Vagina (tissue), 2 donors: ENCODE measurements around the gene KRT1.

ENCODE experiments used
- POLR2AphosphoS5 ChIP-seq, 2 donors: sonication (generic); formaldehyde crosslinking; IDR thresholded peaks; one replicate each; pipeline ENCODE4 v1.9.0; 2017; ENCODE audit warnings: antibody characterized with exemption in 2 of 2, mild to moderate bottlenecking in 2 of 2, low read depth in 1 of 2; ENCODE audit not compliant: insufficient read depth in 1 of 2
- TF ChIP-seq, protein P1 (sequence below), 3 experiments: fragments of 450-650 bp in 2 of 3; fragments of 200-600 bp in 1 of 3; sonication (generic) in 1 of 3; IDR thresholded peaks; one replicate each; pipeline ENCODE4 v1.5.1; 2017 to 2019; ENCODE audit warnings: antibody characterized with exemption in 3 of 3, mild to moderate bottlenecking in 2 of 3, moderate library complexity in 2 of 3

- TF ChIP-seq, protein P1, sequence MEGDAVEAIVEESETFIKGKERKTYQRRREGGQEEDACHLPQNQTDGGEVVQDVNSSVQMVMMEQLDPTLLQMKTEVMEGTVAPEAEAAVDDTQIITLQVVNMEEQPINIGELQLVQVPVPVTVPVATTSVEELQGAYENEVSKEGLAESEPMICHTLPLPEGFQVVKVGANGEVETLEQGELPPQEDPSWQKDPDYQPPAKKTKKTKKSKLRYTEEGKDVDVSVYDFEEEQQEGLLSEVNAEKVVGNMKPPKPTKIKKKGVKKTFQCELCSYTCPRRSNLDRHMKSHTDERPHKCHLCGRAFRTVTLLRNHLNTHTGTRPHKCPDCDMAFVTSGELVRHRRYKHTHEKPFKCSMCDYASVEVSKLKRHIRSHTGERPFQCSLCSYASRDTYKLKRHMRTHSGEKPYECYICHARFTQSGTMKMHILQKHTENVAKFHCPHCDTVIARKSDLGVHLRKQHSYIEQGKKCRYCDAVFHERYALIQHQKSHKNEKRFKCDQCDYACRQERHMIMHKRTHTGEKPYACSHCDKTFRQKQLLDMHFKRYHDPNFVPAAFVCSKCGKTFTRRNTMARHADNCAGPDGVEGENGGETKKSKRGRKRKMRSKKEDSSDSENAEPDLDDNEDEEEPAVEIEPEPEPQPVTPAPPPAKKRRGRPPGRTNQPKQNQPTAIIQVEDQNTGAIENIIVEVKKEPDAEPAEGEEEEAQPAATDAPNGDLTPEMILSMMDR (IDR thresholded peaks at IDR 0.05) = no peak
- no peak for TF ChIP-seq POLR2AphosphoS5 (IDR thresholded peaks at IDR 0.05; ENCODE audit: insufficient read depth in 1 of 2, low read depth in 1 of 2)
These were observed 19.8 kb upstream of the KRT1 start for GRCh38 chr12:52699960-52700359.
